ENCODE measurements around the gene SFMBT2.

SFMBT2 gene

GRCh38 chr10:7298495-7298894, 112.3 kb downstream of the SFMBT2 start:
- DNase-seq (ENCODE audit: low read depth, low spot score): no peak
- ChIA-PET POLR2A (no interaction called here), CTCF (no interaction called here)
- TF ChIP-seq CTCF (IDR thresholded peaks at IDR 0.05; ENCODE audit: insufficient read depth, low read length, missing control alignments): no peak
- no peak overlapping the region for H3K4me3 ChIP-seq (ENCODE audit: low read depth, low read length)

GRCh38 chr10:7297094-7297493, 113.7 kb downstream of the SFMBT2 start:
- H3K4me3 ChIP-seq (ENCODE audit: low read depth, low read length): no peak overlapping the region
- CTCF ChIA-PET: no interaction called here
- DNase-seq (ENCODE audit: low read depth, low spot score): no peak
- no peak for TF ChIP-seq CTCF (IDR thresholded peaks at IDR 0.05; ENCODE audit: insufficient read depth, low read length, missing control alignments)
- POLR2A ChIA-PET: no interaction called here

GRCh38 chr10:7296648-7297047, 114.2 kb downstream of the SFMBT2 start:
- TF ChIP-seq CTCF (IDR thresholded peaks at IDR 0.05; ENCODE audit: insufficient read depth, low read length, missing control alignments): no peak
- ChIA-PET CTCF (no interaction called here), POLR2A (no interaction called here)
- H3K4me3 ChIP-seq (ENCODE audit: low read depth, low read length): no peak overlapping the region
- no peak for DNase-seq (ENCODE audit: low read depth, low spot score)

GRCh38 chr10:7296076-7296475, 114.8 kb downstream of the SFMBT2 start:
- no peak for TF ChIP-seq CTCF (IDR thresholded peaks at IDR 0.05; ENCODE audit: insufficient read depth, low read length, missing control alignments)
- DNase-seq (ENCODE audit: low read depth, low spot score): no peak
- CTCF ChIA-PET: no interaction called here
- H3K4me3 ChIP-seq (ENCODE audit: low read depth, low read length): no peak overlapping the region
- POLR2A ChIA-PET: no interaction called here

GRCh38 chr10:7293378-7293920, 117.4 kb downstream of the SFMBT2 start:
- ChIA-PET POLR2A (no interaction called here), CTCF (no interaction called here)
- TF ChIP-seq CTCF (IDR thresholded peaks at IDR 0.05; ENCODE audit: insufficient read depth, low read length, missing control alignments): no peak
- DNase-seq (ENCODE audit: low read depth, low spot score): no peak
- no peak overlapping the region for H3K4me3 ChIP-seq (ENCODE audit: low read depth, low read length)

- POLR2A ChIA-PET: no interaction called here
- H3K4me3 ChIP-seq (ENCODE audit: low read depth, low read length): no peak overlapping the region
- DNase-seq (ENCODE audit: low read depth, low spot score): no peak
- CTCF ChIA-PET: no interaction called here
- no peak for TF ChIP-seq CTCF (IDR thresholded peaks at IDR 0.05; ENCODE audit: insufficient read depth, low read length, missing control alignments)
Measured at GRCh38 chr10:7291487-7292270, 119.2 kb downstream of the SFMBT2 start.
